Measurements from ENCODE around the gene TM7SF3.
A peak's percentile ranks its signal among the peaks of the same experiment; 100 is the strongest.

Gene TM7SF3

DNA sequence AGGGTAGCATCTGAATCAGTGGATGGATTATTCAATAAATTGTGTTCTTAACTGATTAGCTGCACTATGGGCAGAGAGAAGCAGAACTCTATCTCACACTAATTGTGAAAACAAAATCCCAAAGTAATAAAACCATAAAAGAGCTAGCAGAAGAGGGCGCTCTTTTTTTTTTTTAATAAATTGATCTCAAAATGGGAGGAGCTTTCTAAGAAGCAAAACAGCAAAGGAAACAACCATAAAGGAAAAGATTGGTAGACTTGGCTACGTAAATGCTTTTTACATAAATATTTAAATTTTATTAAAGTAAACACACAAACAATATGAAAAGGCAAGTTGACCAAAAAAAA, 1.5 kb upstream of the TM7SF3 start:
- DNase-seq (ENCODE audit: low read depth) = no peak
- TF ChIP-seq, protein P1, sequence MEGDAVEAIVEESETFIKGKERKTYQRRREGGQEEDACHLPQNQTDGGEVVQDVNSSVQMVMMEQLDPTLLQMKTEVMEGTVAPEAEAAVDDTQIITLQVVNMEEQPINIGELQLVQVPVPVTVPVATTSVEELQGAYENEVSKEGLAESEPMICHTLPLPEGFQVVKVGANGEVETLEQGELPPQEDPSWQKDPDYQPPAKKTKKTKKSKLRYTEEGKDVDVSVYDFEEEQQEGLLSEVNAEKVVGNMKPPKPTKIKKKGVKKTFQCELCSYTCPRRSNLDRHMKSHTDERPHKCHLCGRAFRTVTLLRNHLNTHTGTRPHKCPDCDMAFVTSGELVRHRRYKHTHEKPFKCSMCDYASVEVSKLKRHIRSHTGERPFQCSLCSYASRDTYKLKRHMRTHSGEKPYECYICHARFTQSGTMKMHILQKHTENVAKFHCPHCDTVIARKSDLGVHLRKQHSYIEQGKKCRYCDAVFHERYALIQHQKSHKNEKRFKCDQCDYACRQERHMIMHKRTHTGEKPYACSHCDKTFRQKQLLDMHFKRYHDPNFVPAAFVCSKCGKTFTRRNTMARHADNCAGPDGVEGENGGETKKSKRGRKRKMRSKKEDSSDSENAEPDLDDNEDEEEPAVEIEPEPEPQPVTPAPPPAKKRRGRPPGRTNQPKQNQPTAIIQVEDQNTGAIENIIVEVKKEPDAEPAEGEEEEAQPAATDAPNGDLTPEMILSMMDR (IDR thresholded peaks at IDR 0.05; ENCODE audit: control insufficient read depth, extremely low read depth, insufficient read depth) = no peak
- H3K4me3 ChIP-seq (ENCODE audit: low read depth, low read length) = no peak overlapping the region

GRCh38 chr12:27014859-27015729, 910 bp upstream of the TM7SF3 start:
- peak overlapping the region; percentile 89 for H3K4me3 ChIP-seq (ENCODE audit: low read depth, low read length)
- DNase-seq (ENCODE audit: low read depth) = no peak
- TF ChIP-seq, protein P1 (IDR thresholded peaks at IDR 0.05; ENCODE audit: control insufficient read depth, extremely low read depth, insufficient read depth) = no peak

DNA sequence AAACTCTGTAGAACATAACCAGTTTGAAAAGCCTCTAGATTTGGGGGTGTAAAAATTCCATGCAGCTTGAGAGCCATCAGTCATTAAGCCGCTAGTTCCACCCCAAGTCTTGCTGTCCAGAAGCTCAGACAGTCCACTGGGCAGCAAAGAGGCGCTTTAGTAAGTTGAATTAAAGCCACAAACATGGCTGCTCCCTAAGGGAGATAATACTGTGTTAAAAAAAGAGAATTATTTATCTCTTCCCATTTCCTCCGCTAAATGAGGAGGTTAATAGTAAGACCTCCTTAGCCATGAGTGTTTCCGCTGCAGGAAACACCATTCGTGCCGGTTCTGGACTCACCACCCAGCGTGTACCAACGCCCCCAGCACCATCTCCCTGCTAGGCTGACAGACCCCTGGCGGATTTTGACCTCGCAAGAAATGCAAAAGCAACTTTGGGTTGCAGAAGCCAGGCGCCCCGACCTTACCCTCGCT, 536 bp downstream of the TM7SF3 start:
- no peak for DNase-seq (ENCODE audit: low read depth)
- TF ChIP-seq, protein P1 (IDR thresholded peaks at IDR 0.05; ENCODE audit: control insufficient read depth, extremely low read depth, insufficient read depth) = no peak

GRCh38 chr12:27012982-27013255, 1.3 kb downstream of the TM7SF3 start:
- TF ChIP-seq, protein P1 (IDR thresholded peaks at IDR 0.05; ENCODE audit: control insufficient read depth, extremely low read depth, insufficient read depth) = no peak

More for the DNA sequence above, 536 bp downstream of the TM7SF3 start:
- peak overlapping the region; percentile 89 for H3K4me3 ChIP-seq (ENCODE audit: low read depth, low read length)

DNA sequence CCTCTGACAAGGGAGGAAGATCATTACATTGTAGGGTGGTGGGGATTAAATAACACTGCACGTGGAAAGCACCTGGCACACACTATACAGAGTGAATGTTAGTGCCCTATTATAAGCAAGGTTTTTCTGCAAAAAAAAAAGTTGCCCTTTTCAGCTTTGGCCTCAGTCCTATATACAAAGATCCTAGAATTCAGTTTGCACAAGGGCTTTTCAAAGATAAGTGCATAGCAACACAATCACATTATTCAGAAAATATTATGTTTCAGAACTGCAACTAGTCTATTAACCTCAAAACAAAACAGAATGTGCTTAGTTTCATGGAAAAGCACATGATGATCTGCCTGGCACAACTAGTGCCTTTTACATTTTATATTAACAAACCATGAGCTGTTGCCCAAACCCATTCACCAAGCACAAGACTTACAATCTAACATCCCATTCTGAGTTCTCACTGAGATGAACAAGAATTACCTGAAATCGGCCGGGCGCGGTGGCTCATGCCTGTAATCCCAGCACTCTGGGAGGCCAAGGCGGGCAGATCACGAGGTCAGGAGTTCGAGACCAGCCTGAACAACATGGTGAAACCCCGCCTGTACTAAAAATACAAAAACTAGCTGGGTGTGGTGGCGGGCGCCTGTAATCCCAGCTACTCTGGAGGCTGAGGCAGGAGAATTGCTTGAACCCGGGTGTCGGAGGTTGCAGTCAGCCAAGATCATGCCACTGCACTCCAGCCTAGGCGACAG, 1.8 kb downstream of the TM7SF3 start:
- TF ChIP-seq, protein P1 (IDR thresholded peaks at IDR 0.05; ENCODE audit: control insufficient read depth, extremely low read depth, insufficient read depth) = no peak
- H3K4me3 ChIP-seq (ENCODE audit: low read depth, low read length) = peak overlapping the region; percentile 89
- no peak for DNase-seq (ENCODE audit: low read depth)

More at GRCh38 chr12:27012982-27013255, 1.3 kb downstream of the TM7SF3 start:
- DNase-seq (ENCODE audit: low read depth) = no peak
- H3K4me3 ChIP-seq (ENCODE audit: low read depth, low read length) = peak overlapping the region; percentile 89

GRCh38 chr12:27009881-27010301, 4.3 kb downstream of the TM7SF3 start:
- TF ChIP-seq, protein P1 (IDR thresholded peaks at IDR 0.05; ENCODE audit: control insufficient read depth, extremely low read depth, insufficient read depth) = peak; percentile 21; the same call in 1 of the 2 replicates
- DNase-seq (ENCODE audit: low read depth) = no peak
- H3K4me3 ChIP-seq (ENCODE audit: low read depth, low read length) = no peak overlapping the region

All from LNCaP clone FGC (cell line).